PC-3 (cell line): Measurements from ENCODE around the gene MORN1.

Experiments used
- EZH2 ChIP-seq: fragments of 300-600 bp; sonication (generic); IDR thresholded peaks from one replicate; pipeline ENCODE4 v1.6.1; 2017; ENCODE audit warnings: antibody characterized with exemption, mild to moderate bottlenecking, low read length; ENCODE audit not compliant: unreplicated experiment
- EZH2phosphoT487 ChIP-seq: fragments of 300-600 bp; sonication (generic); IDR thresholded peaks from 2 replicates; pipeline ENCODE4 v1.6.1; 2018; ENCODE audit warnings: mild to moderate bottlenecking, antibody characterized with exemption, low read length, borderline replicate concordance
- TF ChIP-seq, protein P1 (sequence below): fragments of 300-600 bp; sonication (generic); conservative IDR thresholded peaks from 2 replicates; pipeline ENCODE4 v1.5.1; 2017; ENCODE audit warnings: antibody characterized with exemption, low read depth, mild to moderate bottlenecking, low read length

DNA sequence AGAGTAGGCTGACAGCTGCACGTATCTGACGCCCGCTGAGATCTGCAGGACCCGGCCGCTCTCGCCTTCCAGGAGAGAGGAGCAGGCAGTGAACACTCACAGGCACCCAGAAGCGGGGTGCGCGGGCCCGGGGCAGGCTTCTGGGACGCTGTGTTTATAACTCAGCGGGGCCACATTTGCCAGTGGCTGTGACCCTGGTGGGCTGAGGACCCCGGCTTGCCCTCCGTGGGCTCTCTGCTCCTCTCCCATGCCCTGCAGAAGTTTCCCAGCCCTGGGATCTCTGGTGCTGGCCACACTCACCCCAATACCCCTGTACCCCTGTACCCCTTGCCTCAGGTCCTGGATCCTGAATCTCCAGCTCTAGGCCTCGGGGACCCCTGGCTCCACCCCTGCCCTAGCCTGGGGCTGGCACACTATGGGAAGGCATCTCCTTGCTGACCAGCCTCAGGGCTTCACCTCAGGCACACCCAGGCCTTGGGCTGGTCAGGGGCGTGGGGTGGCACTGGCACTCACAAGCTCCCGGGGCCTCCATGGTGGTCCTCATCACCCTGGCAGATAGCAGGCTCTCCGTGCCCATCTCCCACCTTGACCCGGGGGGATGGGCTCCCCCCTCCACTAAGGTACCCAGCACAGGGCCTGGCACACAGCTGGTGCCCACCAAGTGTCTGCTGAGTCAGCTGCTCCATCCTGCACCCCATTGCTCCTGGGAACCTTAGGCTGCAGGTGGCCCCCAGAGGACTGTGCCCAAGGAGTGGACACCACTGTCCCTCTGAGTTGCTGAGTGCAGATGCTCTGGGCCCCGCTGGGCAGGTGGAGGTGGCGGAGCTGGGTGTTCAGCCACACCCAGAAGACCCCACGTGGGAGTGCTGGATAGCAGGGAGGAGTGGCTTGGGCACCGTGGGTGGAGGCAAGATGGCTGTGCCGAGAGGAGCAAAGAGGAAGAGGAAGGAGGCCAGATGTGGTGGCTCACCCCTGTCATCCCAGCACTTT, 32.4 kb downstream of the MORN1 start:
- TF ChIP-seq, protein P1, sequence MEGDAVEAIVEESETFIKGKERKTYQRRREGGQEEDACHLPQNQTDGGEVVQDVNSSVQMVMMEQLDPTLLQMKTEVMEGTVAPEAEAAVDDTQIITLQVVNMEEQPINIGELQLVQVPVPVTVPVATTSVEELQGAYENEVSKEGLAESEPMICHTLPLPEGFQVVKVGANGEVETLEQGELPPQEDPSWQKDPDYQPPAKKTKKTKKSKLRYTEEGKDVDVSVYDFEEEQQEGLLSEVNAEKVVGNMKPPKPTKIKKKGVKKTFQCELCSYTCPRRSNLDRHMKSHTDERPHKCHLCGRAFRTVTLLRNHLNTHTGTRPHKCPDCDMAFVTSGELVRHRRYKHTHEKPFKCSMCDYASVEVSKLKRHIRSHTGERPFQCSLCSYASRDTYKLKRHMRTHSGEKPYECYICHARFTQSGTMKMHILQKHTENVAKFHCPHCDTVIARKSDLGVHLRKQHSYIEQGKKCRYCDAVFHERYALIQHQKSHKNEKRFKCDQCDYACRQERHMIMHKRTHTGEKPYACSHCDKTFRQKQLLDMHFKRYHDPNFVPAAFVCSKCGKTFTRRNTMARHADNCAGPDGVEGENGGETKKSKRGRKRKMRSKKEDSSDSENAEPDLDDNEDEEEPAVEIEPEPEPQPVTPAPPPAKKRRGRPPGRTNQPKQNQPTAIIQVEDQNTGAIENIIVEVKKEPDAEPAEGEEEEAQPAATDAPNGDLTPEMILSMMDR, result no peak
- no peak for TF ChIP-seq EZH2
- no peak for TF ChIP-seq EZH2phosphoT487
